ENCODE data around the gene ZMIZ1. TPM values are rescaled to one million over a fixed set of nuclear protein-coding genes. Genes with fewer than 3 reads are reported as not detected.

ZMIZ1 gene
- total and polyA plus RNA-seq, 2 donors (not counting 1 experiment from before 2014, with no cell fraction given), result 6.3 to 30.6 TPM

- H3K36me3 ChIP-seq (ENCODE audit: control insufficient read depth, insufficient read depth, low read length), result peaks cover 35% of the 10 kb centered on the region
- no peak overlapping the region for H3K4me3 ChIP-seq (replicated peaks in 1 of 4; ENCODE audit: control extremely low read depth in 1 of 4, insufficient read depth in 1 of 4, low read depth in 3 of 4, low read length in 4 of 4)
- no peaks in the 10 kb centered on the region for H4K20me1 ChIP-seq (ENCODE audit: control insufficient read depth, extremely low read depth, insufficient read depth, low read length)
- no peaks in the 10 kb centered on the region for H3K9me3 ChIP-seq (ENCODE audit: control insufficient read depth, insufficient read depth, low read depth, low read length)
- no peak for DNase-seq (ENCODE audit: low read depth in 2 of 2)
- no peak overlapping the region for H3K4me2 ChIP-seq (ENCODE audit: extremely low read depth, insufficient read depth, low read length)
- peaks cover 9% of the 10 kb centered on the region for H3K79me2 ChIP-seq (ENCODE audit: control insufficient read depth, insufficient read depth, low read length)
- no peak overlapping the region for H3K27ac ChIP-seq (ENCODE audit: insufficient read depth, low read length)
- no peak overlapping the region for H3K9ac ChIP-seq (ENCODE audit: insufficient read depth, low read length)
- no peak overlapping the region for H2AFZ ChIP-seq (ENCODE audit: low read length)
- no peaks in the 10 kb centered on the region for H3K4me1 ChIP-seq (ENCODE audit: control insufficient read depth, extremely low read depth, insufficient read depth, low read length)
- TF ChIP-seq, protein P1, sequence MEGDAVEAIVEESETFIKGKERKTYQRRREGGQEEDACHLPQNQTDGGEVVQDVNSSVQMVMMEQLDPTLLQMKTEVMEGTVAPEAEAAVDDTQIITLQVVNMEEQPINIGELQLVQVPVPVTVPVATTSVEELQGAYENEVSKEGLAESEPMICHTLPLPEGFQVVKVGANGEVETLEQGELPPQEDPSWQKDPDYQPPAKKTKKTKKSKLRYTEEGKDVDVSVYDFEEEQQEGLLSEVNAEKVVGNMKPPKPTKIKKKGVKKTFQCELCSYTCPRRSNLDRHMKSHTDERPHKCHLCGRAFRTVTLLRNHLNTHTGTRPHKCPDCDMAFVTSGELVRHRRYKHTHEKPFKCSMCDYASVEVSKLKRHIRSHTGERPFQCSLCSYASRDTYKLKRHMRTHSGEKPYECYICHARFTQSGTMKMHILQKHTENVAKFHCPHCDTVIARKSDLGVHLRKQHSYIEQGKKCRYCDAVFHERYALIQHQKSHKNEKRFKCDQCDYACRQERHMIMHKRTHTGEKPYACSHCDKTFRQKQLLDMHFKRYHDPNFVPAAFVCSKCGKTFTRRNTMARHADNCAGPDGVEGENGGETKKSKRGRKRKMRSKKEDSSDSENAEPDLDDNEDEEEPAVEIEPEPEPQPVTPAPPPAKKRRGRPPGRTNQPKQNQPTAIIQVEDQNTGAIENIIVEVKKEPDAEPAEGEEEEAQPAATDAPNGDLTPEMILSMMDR (conservative IDR thresholded peaks at IDR 0.05 in 1 of 2, IDR thresholded peaks at IDR 0.05 in 1 of 2; ENCODE audit: low read depth in 1 of 2, low read length in 2 of 2), result no peak
- no peak for TF ChIP-seq EZH2 (IDR thresholded peaks at IDR 0.05; ENCODE audit: low read length, missing control alignments)
- no peaks in the 10 kb centered on the region for H3K27me3 ChIP-seq (ENCODE audit: control insufficient read depth, insufficient read depth, low read length)
These were observed 134.4 kb downstream of the ZMIZ1 start for GRCh38 chr10:79203014-79203644.

- Histone ChIP-seq H3K27me3 (ENCODE audit: control insufficient read depth, insufficient read depth, low read length) (no peaks in the 10 kb centered on the region), H3K4me1 (ENCODE audit: control insufficient read depth, extremely low read depth, insufficient read depth, low read length) (no peaks in the 10 kb centered on the region), H2AFZ (ENCODE audit: low read length) (no peak overlapping the region), H3K36me3 (ENCODE audit: control insufficient read depth, insufficient read depth, low read length) (peaks cover 41% of the 10 kb centered on the region), H3K9ac (ENCODE audit: insufficient read depth, low read length) (no peak overlapping the region), H3K79me2 (ENCODE audit: control insufficient read depth, insufficient read depth, low read length) (peaks cover 9% of the 10 kb centered on the region), H3K9me3 (ENCODE audit: control insufficient read depth, insufficient read depth, low read depth, low read length) (no peaks in the 10 kb centered on the region), H3K4me3 (replicated peaks in 1 of 4; ENCODE audit: control extremely low read depth in 1 of 4, insufficient read depth in 1 of 4, low read depth in 3 of 4, low read length in 4 of 4) (no peak overlapping the region), H3K4me2 (ENCODE audit: extremely low read depth, insufficient read depth, low read length) (no peak overlapping the region), H4K20me1 (ENCODE audit: control insufficient read depth, extremely low read depth, insufficient read depth, low read length) (no peaks in the 10 kb centered on the region), H3K27ac (ENCODE audit: insufficient read depth, low read length) (no peak overlapping the region)
- no peak for DNase-seq (ENCODE audit: low read depth in 2 of 2)
- TF ChIP-seq, protein P1 (conservative IDR thresholded peaks at IDR 0.05 in 1 of 2, IDR thresholded peaks at IDR 0.05 in 1 of 2; ENCODE audit: low read depth in 1 of 2, low read length in 2 of 2), result no peak
- TF ChIP-seq EZH2 (IDR thresholded peaks at IDR 0.05; ENCODE audit: low read length, missing control alignments), result no peak
These were observed 135.1 kb downstream of the ZMIZ1 start for GRCh38 chr10:79203833-79204232.

- Histone ChIP-seq H3K4me3 (replicated peaks in 1 of 4; ENCODE audit: control extremely low read depth in 1 of 4, insufficient read depth in 1 of 4, low read depth in 3 of 4, low read length in 4 of 4) (no peak overlapping the region), H3K27me3 (ENCODE audit: control insufficient read depth, insufficient read depth, low read length) (no peaks in the 10 kb centered on the region), H3K9me3 (ENCODE audit: control insufficient read depth, insufficient read depth, low read depth, low read length) (no peaks in the 10 kb centered on the region), H3K9ac (ENCODE audit: insufficient read depth, low read length) (no peak overlapping the region), H3K4me2 (ENCODE audit: extremely low read depth, insufficient read depth, low read length) (no peak overlapping the region), H4K20me1 (ENCODE audit: control insufficient read depth, extremely low read depth, insufficient read depth, low read length) (no peaks in the 10 kb centered on the region), H3K27ac (ENCODE audit: insufficient read depth, low read length) (no peak overlapping the region), H3K36me3 (ENCODE audit: control insufficient read depth, insufficient read depth, low read length) (peaks cover 50% of the 10 kb centered on the region), H3K79me2 (ENCODE audit: control insufficient read depth, insufficient read depth, low read length) (peaks cover 4% of the 10 kb centered on the region), H3K4me1 (ENCODE audit: control insufficient read depth, extremely low read depth, insufficient read depth, low read length) (no peaks in the 10 kb centered on the region), H2AFZ (ENCODE audit: low read length) (no peak overlapping the region)
- no peak for DNase-seq (ENCODE audit: low read depth in 2 of 2)
- TF ChIP-seq, protein P1 (conservative IDR thresholded peaks at IDR 0.05 in 1 of 2, IDR thresholded peaks at IDR 0.05 in 1 of 2; ENCODE audit: low read depth in 1 of 2, low read length in 2 of 2), result no peak
- no peak for TF ChIP-seq EZH2 (IDR thresholded peaks at IDR 0.05; ENCODE audit: low read length, missing control alignments)
These were observed 137.7 kb downstream of the ZMIZ1 start for GRCh38 chr10:79206300-79207095.

Data from fibroblast of lung (primary cell).